CD14-positive monocyte (primary cell): ENCODE results near the gene DHRS9. TPM values are rescaled to one million over a fixed set of nuclear protein-coding genes. Genes with fewer than 3 reads are reported as not detected.

Experiments used
- DNase-seq, 3 donors: peaks; one replicate each; pipeline ENCODE4 v3.0.0-alpha.2; 2011 to 2022
- H2AFZ ChIP-seq: 2 replicates; pipeline ENCODE4 v1.6.0; 2012; ENCODE audit warnings: mild to moderate bottlenecking, low read depth, low read length, inconsistent platforms; ENCODE audit not compliant: insufficient read depth, poor library complexity, severe bottlenecking
- H3K27ac ChIP-seq, 2 donors: 1 replicate in 1 of 2; 2 replicates in 1 of 2; pipeline ENCODE4 v1.5.1; 2012 to 2013; ENCODE audit warnings: low read length in 2 of 2, control low read depth in 1 of 2, inconsistent platforms in 1 of 2, low read depth in 1 of 2, mild to moderate bottlenecking in 1 of 2
- H3K27me3 ChIP-seq, 2 donors: one replicate each; pipeline versions ENCODE4 v1.6.0 to v1.6.1; 2011 to 2013; ENCODE audit warnings: low read length in 2 of 2; ENCODE audit not compliant: control insufficient read depth in 2 of 2, insufficient read depth in 2 of 2
- H3K36me3 ChIP-seq, 2 donors: replicated peaks in 1 of 2; 1 replicate in 1 of 2; 2 replicates in 1 of 2; pipeline versions ENCODE4 v1.5.1 to v1.6.1; 2012 to 2013; ENCODE audit warnings: low read length in 2 of 2, control low read depth in 1 of 2, inconsistent platforms in 1 of 2, mild to moderate bottlenecking in 1 of 2; ENCODE audit not compliant: insufficient read depth in 2 of 2, control insufficient read depth in 1 of 2
- H3K4me1 ChIP-seq, 2 donors: 1 replicate in 1 of 2; 2 replicates in 1 of 2; pipeline versions ENCODE4 v1.5.1 to v1.6.1; 2012 to 2013; ENCODE audit warnings: low read length in 2 of 2, control low read depth in 1 of 2, inconsistent platforms in 1 of 2, mild to moderate bottlenecking in 1 of 2, moderate library complexity in 1 of 2; ENCODE audit not compliant: insufficient read depth in 2 of 2, control insufficient read depth in 1 of 2
- H3K4me2 ChIP-seq: replicated peaks from 2 replicates; pipeline ENCODE3; 2012; ENCODE audit warnings: low read length, moderate library complexity, mild to moderate bottlenecking; ENCODE audit not compliant: poor library complexity, severe bottlenecking; ENCODE audit errors: extremely low read depth
- H3K4me3 ChIP-seq, 3 experiments: fragments of 200-600 bp in 1 of 3; sonication (generic) in 1 of 3; replicated peaks in 1 of 3; 1 replicate in 2 of 3; 2 replicates in 1 of 3; pipeline ENCODE4 v1.5.1; 2011 to 2013; ENCODE audit warnings: low read length in 3 of 3, mild to moderate bottlenecking in 3 of 3, control low read depth in 2 of 3, low read depth in 2 of 3, inconsistent platforms in 1 of 3, moderate library complexity in 1 of 3
- H3K79me2 ChIP-seq: 2 replicates; pipeline ENCODE4 v1.6.0; 2012; ENCODE audit warnings: mild to moderate bottlenecking, control low read depth, inconsistent platforms, low read length, moderate library complexity; ENCODE audit not compliant: insufficient read depth
- H3K9ac ChIP-seq: 2 replicates; pipeline ENCODE4 v1.6.0; 2017; ENCODE audit warnings: low read length, mild to moderate bottlenecking; ENCODE audit not compliant: insufficient read depth, poor library complexity, severe bottlenecking
- H3K9me3 ChIP-seq, 2 donors: replicated peaks in 1 of 2; 1 replicate in 1 of 2; 2 replicates in 1 of 2; pipeline versions ENCODE4 v1.5.1 to v1.6.1; 2012 to 2013; ENCODE audit warnings: low read length in 2 of 2, control low read depth in 1 of 2; ENCODE audit not compliant: control insufficient read depth in 1 of 2, insufficient read depth in 1 of 2
- H4K20me1 ChIP-seq: 2 replicates; pipeline ENCODE4 v1.6.0; 2012; ENCODE audit warnings: mild to moderate bottlenecking, low read length, control low read depth, moderate library complexity; ENCODE audit not compliant: insufficient read depth
- H3K27ac Mint-ChIP-seq, 7 donors: one replicate each; pipeline ENCODE4 v1.8.0; 2020; ENCODE audit warnings: mild to moderate bottlenecking in 7 of 7, mixed read lengths in 7 of 7, moderate library complexity in 6 of 7, inconsistent platforms in 2 of 7
- H3K27me3 Mint-ChIP-seq, 3 donors: one replicate each; pipeline ENCODE4 v1.8.0; 2021 to 2022; ENCODE audit warnings: low read depth in 3 of 3, mild to moderate bottlenecking in 3 of 3, mixed read lengths in 3 of 3, moderate library complexity in 3 of 3, inconsistent platforms in 1 of 3
- H3K36me3 Mint-ChIP-seq, 2 donors: one replicate each; pipeline ENCODE4 v1.8.0; 2020; ENCODE audit warnings: mixed read lengths in 2 of 2, inconsistent platforms in 1 of 2, mild to moderate bottlenecking in 1 of 2
- H3K4me1 Mint-ChIP-seq: one replicate; pipeline ENCODE4 v1.8.0; 2020; ENCODE audit warnings: mild to moderate bottlenecking, mixed read lengths
- H3K4me3 Mint-ChIP-seq, 2 donors: one replicate each; pipeline ENCODE4 v1.8.0; 2020; ENCODE audit warnings: mild to moderate bottlenecking in 2 of 2, mixed read lengths in 2 of 2, moderate library complexity in 1 of 2
- H3K9me3 Mint-ChIP-seq, 7 donors: one replicate each; pipeline ENCODE4 v1.8.0; 2020 to 2022; ENCODE audit warnings: mixed read lengths in 7 of 7, mild to moderate bottlenecking in 6 of 7, moderate library complexity in 6 of 7, inconsistent platforms in 2 of 7
- WGBS: methylation state at CpG from one replicate; pipeline ENCODE4 v1.1.5; 2013; ENCODE audit warnings: missing lambda C conversion rate; ENCODE audit not compliant: insufficient coverage; 5-methylcytosine and 5-hydroxymethylcytosine counted together
- intact Hi-C, 2 donors: fragments of 100-400 bp; cut with micrococcal nuclease; formaldehyde crosslinking; loops; one replicate each; pipeline versions ENCODE4 v1.15.0 to v1.15.1; 2023
- polyA plus RNA-seq, 3 donors: library from polyadenylated mRNA; depleted of rRNA in 1 of 3; unstranded in 2 of 3; stranded (reverse) in 1 of 3; fragments of 300-500 nt in 2 of 3; fragments of >200 nt in 1 of 3; fragmentation: Illumina TruSeq in 2 of 3; gene quantifications; 1 replicate in 2 of 3; 2 replicates in 1 of 3; pipeline ENCODE4 v1.2.3, GENCODE V29; 2012 to 2021
- TF ChIP-seq, protein P1 (sequence below): fragments of 200-600 bp; IDR thresholded peaks from one replicate; pipeline ENCODE4 v1.8.0; 2022; ENCODE audit warnings: antibody characterized with exemption, mild to moderate bottlenecking

The DHRS9 gene
- polyA plus RNA-seq, 3 donors = 10.0 to 12.9 (median 10.0) TPM

- TF ChIP-seq, protein P1, sequence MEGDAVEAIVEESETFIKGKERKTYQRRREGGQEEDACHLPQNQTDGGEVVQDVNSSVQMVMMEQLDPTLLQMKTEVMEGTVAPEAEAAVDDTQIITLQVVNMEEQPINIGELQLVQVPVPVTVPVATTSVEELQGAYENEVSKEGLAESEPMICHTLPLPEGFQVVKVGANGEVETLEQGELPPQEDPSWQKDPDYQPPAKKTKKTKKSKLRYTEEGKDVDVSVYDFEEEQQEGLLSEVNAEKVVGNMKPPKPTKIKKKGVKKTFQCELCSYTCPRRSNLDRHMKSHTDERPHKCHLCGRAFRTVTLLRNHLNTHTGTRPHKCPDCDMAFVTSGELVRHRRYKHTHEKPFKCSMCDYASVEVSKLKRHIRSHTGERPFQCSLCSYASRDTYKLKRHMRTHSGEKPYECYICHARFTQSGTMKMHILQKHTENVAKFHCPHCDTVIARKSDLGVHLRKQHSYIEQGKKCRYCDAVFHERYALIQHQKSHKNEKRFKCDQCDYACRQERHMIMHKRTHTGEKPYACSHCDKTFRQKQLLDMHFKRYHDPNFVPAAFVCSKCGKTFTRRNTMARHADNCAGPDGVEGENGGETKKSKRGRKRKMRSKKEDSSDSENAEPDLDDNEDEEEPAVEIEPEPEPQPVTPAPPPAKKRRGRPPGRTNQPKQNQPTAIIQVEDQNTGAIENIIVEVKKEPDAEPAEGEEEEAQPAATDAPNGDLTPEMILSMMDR = peak; percentile 98
- H3K4me3 ChIP-seq = no peak overlapping the region
- no peak overlapping the region for H3K9ac ChIP-seq
- H4K20me1 ChIP-seq = no peaks in the 10 kb centered on the region
- DNase-seq = peak; percentile 67 to 80 (median 77)
- Mint-ChIP-seq H3K27me3 (peaks cover 0 to 6% (median 2%) of the 10 kb centered on the region in 3 donors), H3K4me1 (peaks cover 64% of the 10 kb centered on the region), H3K27ac (no peak overlapping the region), H3K36me3 (no peaks in the 10 kb centered on the region), H3K4me3 (peak overlapping the region in 1 of 2 donors; percentile 51), H3K9me3 (no peaks in the 10 kb centered on the region)
- peak overlapping the region; percentile 41 for H2AFZ ChIP-seq
- intact Hi-C loops = loop anchor here (2.0 to 10.0 kb wide), 3 partner anchors 31 to 65 kb away; no protein-coding TSS in a partner anchor
- H3K79me2 ChIP-seq = no peaks in the 10 kb centered on the region
- H3K27me3 ChIP-seq = no peaks in the 10 kb centered on the region
- no peak overlapping the region for H3K27ac ChIP-seq
- no peaks in the 10 kb centered on the region for H3K36me3 ChIP-seq
- peak overlapping the region; percentile 43 for H3K4me2 ChIP-seq
- H3K4me1 ChIP-seq = peaks cover 45 to 62% of the 10 kb centered on the region in 2 donors
- H3K9me3 ChIP-seq = no peaks in the 10 kb centered on the region
- WGBS = 44% methylated on average over 8 of the region's 21 CpGs
Observed at GRCh38 chr2:169109502-169110409, 40.4 kb downstream of the DHRS9 start.

DNA sequence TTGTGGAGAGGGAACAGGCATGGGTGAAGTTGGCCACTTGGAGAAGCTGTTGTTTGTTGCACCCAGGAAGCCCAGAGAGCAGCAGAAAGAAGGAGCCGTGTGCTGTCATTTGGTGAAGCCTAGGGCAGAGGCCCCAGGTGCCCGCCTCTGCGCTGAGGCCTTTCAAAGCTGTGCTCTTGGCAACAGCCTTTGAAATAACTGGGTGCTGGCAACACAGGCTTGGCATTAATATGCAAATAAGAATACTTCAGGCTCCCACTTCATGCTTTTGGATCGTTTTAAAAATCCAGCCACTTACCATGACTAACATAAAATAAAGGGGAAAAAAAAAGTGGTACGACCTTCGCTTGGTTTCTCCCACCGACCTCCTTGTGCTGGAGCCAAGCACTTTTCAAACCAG is 41.1 kb downstream of the DHRS9 start:
- Histone ChIP-seq H2AFZ (no peak overlapping the region), H3K4me1 (peaks cover 43 to 58% of the 10 kb centered on the region in 2 donors), H3K9me3 (no peaks in the 10 kb centered on the region), H3K9ac (no peak overlapping the region), H3K27me3 (no peaks in the 10 kb centered on the region), H3K36me3 (no peaks in the 10 kb centered on the region), H3K27ac (no peak overlapping the region), H3K4me3 (no peak overlapping the region), H3K4me2 (no peak overlapping the region), H4K20me1 (no peaks in the 10 kb centered on the region), H3K79me2 (no peaks in the 10 kb centered on the region)
- intact Hi-C loops = loop anchor here in 1 of 2 donors (2.0 kb wide), 1 partner anchor 30 kb away; no protein-coding TSS in a partner anchor
- H3K4me1 Mint-ChIP-seq = peaks cover 60% of the 10 kb centered on the region
- no peak for DNase-seq
- no peak overlapping the region for H3K27ac Mint-ChIP-seq
- no peaks in the 10 kb centered on the region for H3K9me3 Mint-ChIP-seq
- no peaks in the 10 kb centered on the region for H3K36me3 Mint-ChIP-seq
- WGBS = 100% methylated on average over 3 of the region's 7 CpGs
- TF ChIP-seq, protein P1 = no peak
- H3K27me3 Mint-ChIP-seq = peaks cover 0 to 6% (median 2%) of the 10 kb centered on the region in 3 donors
- no peak overlapping the region for H3K4me3 Mint-ChIP-seq
